Heart left ventricle (tissue), 16 donors: Measurements from ENCODE around the gene XPO6. TPM values are rescaled to one million over a fixed set of nuclear protein-coding genes. Genes with fewer than 3 reads are reported as not detected.

Experiments
- ATAC-seq, 4 donors: fragments of 200-7000 bp; cut with Tn5 transposase; one replicate each; pipeline ENCODE4 v1.9.1; 2020 to 2022; ENCODE audit warnings: moderate library complexity in 4 of 4, mild to moderate bottlenecking in 3 of 4, moderate number of reproducible peaks in 1 of 4
- DNase-seq, 5 donors: peaks; one replicate each; pipeline ENCODE4 v3.0.0-alpha.2; 2020
- H3K27ac ChIP-seq, 12 donors: fragments of 200-600 bp; sonication (generic) in 4 of 12; one replicate each; pipeline versions ENCODE4 v1.5.0 to v1.8.0; 2016 to 2022; ENCODE audit warnings: mild to moderate bottlenecking in 2 of 12
- H3K27me3 ChIP-seq, 9 donors: fragments of 200-600 bp; sonication (generic) in 2 of 9; one replicate each; pipeline versions ENCODE4 v1.5.1 to v1.8.0; 2016 to 2022; ENCODE audit warnings: mild to moderate bottlenecking in 3 of 9
- H3K36me3 ChIP-seq, 9 donors: fragments of 200-600 bp; sonication (generic) in 2 of 9; one replicate each; pipeline versions ENCODE4 v1.5.0 to v1.8.0; 2018 to 2022; ENCODE audit warnings: mild to moderate bottlenecking in 2 of 9
- H3K4me1 ChIP-seq, 12 donors: fragments of 200-600 bp; sonication (generic) in 4 of 12; one replicate each; pipeline versions ENCODE4 v1.5.0 to v1.8.0; 2016 to 2022; ENCODE audit warnings: mild to moderate bottlenecking in 3 of 12
- H3K4me3 ChIP-seq, 12 donors: fragments of 200-600 bp; sonication (generic) in 4 of 12; one replicate each; pipeline versions ENCODE4 v1.5.0 to v1.8.0; 2017 to 2022; ENCODE audit warnings: mild to moderate bottlenecking in 9 of 12, moderate library complexity in 4 of 12
- H3K9me3 ChIP-seq, 12 donors: fragments of 200-600 bp; sonication (generic) in 4 of 12; one replicate each; pipeline versions ENCODE4 v1.5.0 to v1.8.0; 2016 to 2022; ENCODE audit warnings: mild to moderate bottlenecking in 1 of 12
- CTCF ChIP-seq, 12 donors: fragments of 200-600 bp; sonication (generic) in 4 of 12; IDR thresholded peaks; one replicate each; pipeline versions ENCODE4 v1.5.0 to v1.8.0; 2018 to 2022; ENCODE audit warnings: antibody characterized with exemption in 12 of 12, mild to moderate bottlenecking in 5 of 12
- POLR2A ChIP-seq, 2 donors: fragments of 450-650 bp; IDR thresholded peaks; one replicate each; pipeline ENCODE4 v1.6.1; 2017; ENCODE audit warnings: antibody characterized with exemption in 2 of 2, mild to moderate bottlenecking in 2 of 2, moderate library complexity in 2 of 2
- WGBS, 4 donors: extraction: QIAGEN DNeasy Blood & Tissue Kit in 2 of 4; methylation state at CpG; one replicate each; pipeline versions ENCODE4 v1.1.5 to v1.1.7; 2013 to 2018; 5-methylcytosine and 5-hydroxymethylcytosine counted together
- intact Hi-C, 10 donors: fragments of 100-400 bp; cut with DNase I; formaldehyde crosslinking; loops; one replicate each; pipeline versions ENCODE4 v1.11.1 to v1.14.2; 2022
- polyA plus RNA-seq, 2 donors: library from polyadenylated mRNA; stranded (reverse); fragments of 200-250 nt; gene quantifications; one replicate each; pipeline ENCODE4 v1.2.3, GENCODE V29; 2013
- total RNA-seq, 9 donors: library from RNA; depleted of rRNA in 2 of 9; stranded (reverse); fragments of >200 nt in 2 of 9; fragmentation: NEBNext Ultra II Directional in 3 of 9; extraction: Animal tissue kit (Norgen Biotek cat#: 25700) in 3 of 9; gene quantifications; one replicate each; pipeline versions ENCODE4 v1.1.0 to v1.2.4, GENCODE V29; 2016 to 2023
- donor health status: ischemic (EF 13 %, LVEDD 7.1; RV severe dilation, severe dysfunction).
- donor health status: healthy with polysubstance abuse.
- donor health status: DM: no; HTN: yes; CAD: no.
- donor health status: DM: no; HTN: no; CAD: no.
- donor health status: ischemic (EF 25% LVEDD 6.9; RV normal size, moderate dysfunction).
- donor health status: ischemic (EF 25% LVEDD 5.7; RV mildly dilated, moderate dysfunction).
- donor health status: healthy.
- donor health status: DM: yes; HTN: yes; CAD: no.
- donor health status: ischemic (EF 35%, LVEDD 5.7; RV mildly dilated, moderate dysfunction).
- donor health status: nonischemic (EF 11% LVEDD 7.7; RV severe dilation, severe dysfunction).
- donor health status: DM: yes; HTN: yes; CAD: no.
- donor health status: PGD.
- donor health status: ischemic (EF 29% LVEDD 5.4; RV normal size, mild dysfunction).
- donor health status: nonischemic (EF 23%, LVEDD 6.1; RV moderate dilation, normal function).

XPO6 gene
- total and polyA plus RNA-seq, 11 donors, result 19.8 to 78.0 (median 33.0) TPM

- Histone ChIP-seq H3K4me3 (no peak overlapping the region), H3K4me1 (no peaks in the 10 kb centered on the region), H3K27me3 (no peaks in the 10 kb centered on the region), H3K27ac (no peak overlapping the region), H3K9me3 (no peaks in the 10 kb centered on the region), H3K36me3 (no peaks in the 10 kb centered on the region)
- intact Hi-C loops, result no loop called here
- TF ChIP-seq POLR2A (IDR thresholded peaks at IDR 0.05) (no peak), CTCF (IDR thresholded peaks at IDR 0.05) (no peak)
- ATAC-seq (no peak), DNase-seq (no peak)
- WGBS, 4 donors, result 76 to 89% (median 78%) methylated on average over 8 to 9 of the region's 9 CpGs
These were observed 130.3 kb downstream of the XPO6 start for GRCh38 chr16:28081391-28081968.

- WGBS, 4 donors, result 89 to 94% (median 92%) methylated on average over 6 of the region's 6 CpGs
- TF ChIP-seq POLR2A (IDR thresholded peaks at IDR 0.05) (no peak), CTCF (IDR thresholded peaks at IDR 0.05) (no peak)
- intact Hi-C loops, result loop anchor here in 3 of 10 donors (10.0 kb wide), 3 partner anchors 57 to 443 kb away; no protein-coding TSS in a partner anchor
- DNase-seq (no peak), ATAC-seq (no peak)
- Histone ChIP-seq H3K4me3 (no peak overlapping the region), H3K36me3 (no peaks in the 10 kb centered on the region), H3K27me3 (peaks cover 0 to 8% (median 0%) of the 10 kb centered on the region in 9 donors), H3K9me3 (no peaks in the 10 kb centered on the region), H3K27ac (no peak overlapping the region), H3K4me1 (no peaks in the 10 kb centered on the region)
These were observed 133.5 kb downstream of the XPO6 start for GRCh38 chr16:28078261-28078660.

- TF ChIP-seq POLR2A (IDR thresholded peaks at IDR 0.05) (no peak), CTCF (IDR thresholded peaks at IDR 0.05) (no peak)
- H3K9me3 ChIP-seq, result no peaks in the 10 kb centered on the region
- no peak overlapping the region for H3K27ac ChIP-seq
- intact Hi-C loops, result loop anchor here in 5 of 10 donors (5.0 to 10.0 kb wide), 6 partner anchors 61 to 439 kb away; no protein-coding TSS in a partner anchor
- H3K4me1 ChIP-seq, result no peaks in the 10 kb centered on the region
- no peak for ATAC-seq
- no peaks in the 10 kb centered on the region for H3K36me3 ChIP-seq
- 90 to 94% (median 92%) methylated on average over 6 of the region's 6 CpGs for WGBS, 4 donors
- no peak for DNase-seq
- H3K27me3 ChIP-seq, result peaks cover 0 to 19% (median 0%) of the 10 kb centered on the region in 9 donors
- no peak overlapping the region for H3K4me3 ChIP-seq
These were observed 137.9 kb downstream of the XPO6 start for GRCh38 chr16:28073836-28074235.

GRCh38 chr16:28072087-28072486 is 139.7 kb downstream of the XPO6 start:
- Histone ChIP-seq H3K36me3 (no peaks in the 10 kb centered on the region), H3K9me3 (no peaks in the 10 kb centered on the region), H3K27me3 (peaks cover 0 to 19% (median 0%) of the 10 kb centered on the region in 9 donors), H3K27ac (no peak overlapping the region), H3K4me3 (no peak overlapping the region), H3K4me1 (peaks cover 0 to 10% (median 0%) of the 10 kb centered on the region in 12 donors)
- DNase-seq (no peak), ATAC-seq (no peak)
- TF ChIP-seq CTCF (IDR thresholded peaks at IDR 0.05), result no peak
- no peak for TF ChIP-seq POLR2A (IDR thresholded peaks at IDR 0.05)
- intact Hi-C loops, result loop anchor here in 5 of 10 donors (5.0 to 10.0 kb wide), 6 partner anchors 63 to 437 kb away; no protein-coding TSS in a partner anchor
- WGBS, 4 donors, result 39 to 51% (median 44%) methylated on average over 4 of the region's 4 CpGs
